GM20431 (cell line): ENCODE data around the gene RBM17.
"Not testable (repeated sequence)": the region's sequence is repeated elsewhere in the genome, so short reads cannot be mapped to it uniquely, and the experiment has no call there.

Source experiments
- in situ Hi-C: fragments of 300-500 bp; cut with MseI, MboI; formaldehyde crosslinking; loops from one replicate; pipeline ENCODE4 v1.15.0; 2020; ENCODE audit warnings: low sequenced_read_pairs; ENCODE audit not compliant: unreplicated experiment

The RBM17 gene

GRCh38 chr10:6103591-6103990, 14.8 kb downstream of the RBM17 start:
- in situ Hi-C loops = loop anchor here (10.0 kb wide), 1 partner anchor 51 kb away; no protein-coding TSS in a partner anchor

- in situ Hi-C loops = loop anchor here (10.0 kb wide), 1 partner anchor 47 kb away; no protein-coding TSS in a partner anchor
These were observed 18.8 kb downstream of the RBM17 start for GRCh38 chr10:6107616-6108015.

DNA sequence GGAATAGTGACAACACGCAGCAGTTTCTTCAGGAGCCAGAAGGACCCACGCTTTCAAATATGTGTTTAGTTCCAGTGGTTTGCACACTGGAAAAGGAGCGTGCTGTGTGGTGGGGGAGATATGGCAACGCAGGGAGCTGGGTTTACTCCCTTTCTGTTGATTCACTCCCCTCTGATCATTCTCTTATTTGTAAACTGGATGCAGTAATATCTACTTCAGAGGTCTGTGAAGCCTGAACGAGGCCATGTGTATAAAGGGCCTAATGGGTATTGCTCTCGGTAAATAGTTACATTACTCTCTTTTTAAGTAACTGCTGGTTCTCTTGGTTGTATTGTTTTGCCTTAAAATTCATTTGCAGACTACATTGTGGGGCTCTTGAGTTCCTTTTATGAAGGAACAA, 19.2 kb downstream of the RBM17 start:
- in situ Hi-C loops = loop anchor here (10.0 kb wide), 1 partner anchor 47 kb away; no protein-coding TSS in a partner anchor

DNA sequence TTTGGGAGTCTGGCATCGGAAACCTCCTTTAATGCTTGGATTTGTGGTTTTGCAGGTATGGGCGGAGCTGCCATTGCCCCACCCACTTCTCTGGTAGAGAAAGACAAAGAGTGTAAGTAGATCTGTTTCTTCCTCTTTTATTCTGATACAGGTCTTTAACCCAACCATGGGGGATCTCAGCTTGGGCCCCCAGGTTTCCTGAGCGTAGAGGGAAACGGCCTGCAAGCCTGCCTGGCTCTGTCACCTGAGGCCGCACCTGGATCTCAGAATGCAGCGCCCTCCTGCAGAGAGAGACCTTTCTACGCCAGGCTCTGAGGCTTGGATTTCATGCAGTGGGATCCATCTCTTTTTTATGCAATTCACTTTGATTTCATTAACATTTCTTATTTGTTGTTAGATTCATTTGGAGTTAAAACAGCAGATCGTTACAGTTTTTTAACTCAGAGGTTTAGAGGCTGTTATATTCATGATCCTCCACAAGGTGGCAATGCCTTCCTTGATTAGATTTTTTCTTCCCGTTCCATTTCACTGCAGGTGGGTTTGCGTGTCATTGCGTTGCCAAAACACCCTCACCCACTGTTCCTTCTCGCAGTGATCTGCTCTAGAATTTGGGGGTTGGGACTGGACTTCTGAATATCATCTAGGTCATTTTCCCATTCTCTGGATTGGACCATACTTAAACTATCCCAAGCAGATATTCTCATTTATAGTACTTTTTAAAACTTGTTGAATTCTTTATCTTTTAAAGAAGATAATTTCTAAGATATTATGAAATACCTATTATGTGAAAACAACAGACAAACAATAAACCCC, 20.0 kb downstream of the RBM17 start:
- in situ Hi-C loops = loop anchor here (10.0 kb wide), 1 partner anchor 46 kb away; no protein-coding TSS in a partner anchor

DNA sequence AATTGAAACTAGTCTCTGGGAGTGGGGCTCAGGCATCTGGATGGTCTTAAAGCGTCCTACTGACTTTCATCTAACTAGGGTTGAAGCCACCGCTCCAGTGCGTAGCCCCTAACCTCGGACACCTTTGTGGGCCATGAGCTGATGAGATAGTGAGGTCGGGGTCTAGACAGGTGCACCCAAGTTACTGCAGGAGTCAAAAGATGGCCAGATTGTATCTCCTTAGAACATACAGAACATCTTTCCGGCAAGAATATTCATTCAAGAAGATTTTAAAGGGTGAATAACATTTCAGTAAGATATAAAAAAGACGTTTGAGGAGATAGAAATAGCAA, 20.6 kb downstream of the RBM17 start:
- in situ Hi-C loops = loop anchor here (10.0 kb wide), 1 partner anchor 45 kb away; no protein-coding TSS in a partner anchor

DNA sequence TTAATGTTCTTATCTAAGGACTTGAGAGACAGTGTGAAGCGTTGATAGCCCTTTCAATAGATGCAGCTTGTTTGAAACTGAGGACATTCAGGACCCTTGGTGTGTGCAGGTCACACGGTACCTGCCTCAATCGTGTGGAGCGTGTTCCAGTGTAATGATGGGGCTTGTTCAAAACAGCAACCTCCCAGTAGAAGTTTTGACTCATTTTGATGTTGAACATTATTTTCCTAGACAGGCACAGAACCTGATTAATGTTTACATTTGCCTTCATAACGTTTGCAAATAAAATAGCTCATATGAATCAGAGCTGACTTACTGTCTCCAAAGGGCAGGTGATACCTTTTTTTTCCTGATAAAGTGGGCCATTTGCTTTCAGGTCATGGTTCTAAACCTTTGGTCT, 21.3 kb downstream of the RBM17 start:
- in situ Hi-C loops = loop anchor here (10.0 kb wide), 1 partner anchor 285 kb away; no protein-coding TSS in a partner anchor

GRCh38 chr10:6112893-6113292, 24.1 kb downstream of the RBM17 start:
- in situ Hi-C loops = loop anchor here (10.0 kb wide), 1 partner anchor 282 kb away; no protein-coding TSS in a partner anchor

DNA sequence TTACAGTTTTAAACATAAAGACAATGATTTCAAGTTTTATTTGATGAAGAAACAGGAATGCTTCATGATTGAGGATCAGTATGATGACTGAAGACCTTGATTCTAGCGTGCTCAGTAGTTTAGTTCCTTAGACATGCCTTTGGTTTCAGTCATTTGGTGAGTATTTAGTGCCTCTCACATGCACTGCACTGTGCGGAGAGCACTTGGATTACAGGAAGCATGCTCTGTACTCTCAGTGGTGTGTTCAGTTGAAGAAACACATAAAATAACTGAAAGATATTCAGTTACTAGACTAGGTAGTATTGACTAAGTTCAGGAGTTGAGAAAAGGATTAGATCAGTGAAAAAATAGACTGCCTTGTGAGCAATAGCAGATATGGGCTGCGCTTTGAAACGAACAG, 25.5 kb downstream of the RBM17 start:
- in situ Hi-C loops = loop anchor here (10.0 kb wide), 1 partner anchor 281 kb away; no protein-coding TSS in a partner anchor

- in situ Hi-C loops = loop anchor here (10.0 kb wide), 1 partner anchor 280 kb away; no protein-coding TSS in a partner anchor
These were observed 26.0 kb downstream of the RBM17 start for GRCh38 chr10:6114805-6115341.

DNA sequence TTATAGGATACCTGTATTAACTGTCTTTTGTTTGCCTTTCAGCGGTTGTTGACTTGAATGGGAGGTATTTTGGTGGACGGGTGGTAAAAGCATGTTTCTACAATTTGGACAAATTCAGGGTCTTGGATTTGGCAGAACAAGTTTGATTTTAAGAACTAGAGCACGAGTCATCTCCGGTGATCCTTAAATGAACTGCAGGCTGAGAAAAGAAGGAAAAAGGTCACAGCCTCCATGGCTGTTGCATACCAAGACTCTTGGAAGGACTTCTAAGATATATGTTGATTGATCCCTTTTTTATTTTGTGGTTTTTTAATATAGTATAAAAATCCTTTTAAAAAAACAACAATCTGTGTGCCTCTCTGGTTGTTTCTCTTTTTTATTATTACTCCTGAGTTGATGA, 26.6 kb downstream of the RBM17 start:
- in situ Hi-C loops = loop anchor here (10.0 kb wide), 1 partner anchor 279 kb away; no protein-coding TSS in a partner anchor

DNA sequence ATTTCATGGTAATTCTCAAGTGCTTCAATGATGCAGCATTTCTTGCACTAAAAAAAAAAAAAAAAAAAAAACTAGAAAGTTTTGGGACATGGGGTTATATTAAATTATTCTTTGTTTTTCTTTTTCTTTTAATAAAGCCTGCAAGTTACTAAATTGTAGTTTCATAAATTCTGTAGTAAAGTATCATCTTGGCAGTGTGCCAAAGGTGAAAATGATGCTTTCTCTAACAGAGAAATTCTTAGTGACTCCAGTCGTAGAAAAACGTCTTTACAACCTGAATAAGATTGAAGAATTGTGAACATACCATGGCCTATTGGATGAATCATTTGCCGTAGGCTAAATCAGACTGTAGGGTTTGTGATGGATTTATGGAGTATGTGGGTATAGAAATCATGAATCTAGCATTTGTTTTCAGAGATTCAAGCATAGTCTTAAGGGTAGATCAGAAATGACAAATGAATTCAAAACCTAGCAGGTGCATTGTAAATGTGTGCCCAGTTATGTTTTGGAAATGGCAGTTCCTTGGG, 27.1 kb downstream of the RBM17 start:
- in situ Hi-C loops = loop anchor here (10.0 kb wide), 1 partner anchor 279 kb away; no protein-coding TSS in a partner anchor

GRCh38 chr10:6116806-6117205, 28.0 kb downstream of the RBM17 start:
- in situ Hi-C loops = loop anchor here (10.0 kb wide), 1 partner anchor 278 kb away; no protein-coding TSS in a partner anchor

DNA sequence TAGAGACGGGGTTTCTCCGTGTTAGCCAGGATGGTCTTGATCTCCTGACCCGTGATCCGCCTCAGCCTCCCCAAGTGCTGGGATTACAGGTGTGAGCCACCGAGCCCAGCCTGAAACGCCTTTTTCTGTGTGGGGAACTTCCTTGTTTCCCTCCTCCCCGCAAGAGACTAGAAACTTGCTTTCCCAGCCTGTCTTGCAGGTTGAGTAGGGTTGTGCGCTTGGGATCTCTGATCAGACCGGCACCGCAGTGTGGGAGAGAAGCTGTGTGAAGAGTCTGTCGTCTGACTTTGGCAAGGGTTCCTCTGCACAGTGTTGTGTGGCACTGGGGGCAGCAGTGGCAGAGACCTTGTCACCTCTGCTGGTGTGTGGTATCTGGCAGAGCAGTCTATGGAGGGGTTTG, 28.9 kb downstream of the RBM17 start:
- in situ Hi-C loops = loop anchor here (10.0 kb wide), 1 partner anchor 277 kb away; no protein-coding TSS in a partner anchor

- in situ Hi-C loops = loop anchor here (10.0 kb wide), 1 partner anchor 275 kb away; no protein-coding TSS in a partner anchor
These were observed 30.6 kb downstream of the RBM17 start for GRCh38 chr10:6119423-6119822.

GRCh38 chr10:6119962-6120361, 31.1 kb downstream of the RBM17 start:
- in situ Hi-C loops = loop anchor here (10.0 kb wide), 1 partner anchor 275 kb away; no protein-coding TSS in a partner anchor

DNA sequence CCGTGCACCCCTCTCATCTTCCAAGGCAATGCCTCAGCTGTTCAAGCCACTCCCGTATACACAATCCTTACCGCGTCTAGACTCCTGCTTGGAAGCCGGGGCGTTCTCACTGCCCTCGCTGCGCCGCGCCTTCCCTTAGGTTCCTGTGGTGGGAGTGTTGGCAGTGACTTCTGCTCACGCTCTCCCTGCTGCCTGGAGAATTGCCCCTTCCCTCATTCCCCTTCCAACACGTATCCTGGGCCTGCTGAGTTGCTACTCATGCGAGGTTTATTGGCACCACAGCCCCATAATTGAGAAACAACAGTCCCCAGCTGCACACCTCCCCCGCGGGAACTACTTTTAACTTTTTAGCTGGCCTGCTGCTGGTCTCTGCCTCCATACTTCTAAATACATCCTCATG, 31.9 kb downstream of the RBM17 start:
- in situ Hi-C loops = no loop called here

DNA sequence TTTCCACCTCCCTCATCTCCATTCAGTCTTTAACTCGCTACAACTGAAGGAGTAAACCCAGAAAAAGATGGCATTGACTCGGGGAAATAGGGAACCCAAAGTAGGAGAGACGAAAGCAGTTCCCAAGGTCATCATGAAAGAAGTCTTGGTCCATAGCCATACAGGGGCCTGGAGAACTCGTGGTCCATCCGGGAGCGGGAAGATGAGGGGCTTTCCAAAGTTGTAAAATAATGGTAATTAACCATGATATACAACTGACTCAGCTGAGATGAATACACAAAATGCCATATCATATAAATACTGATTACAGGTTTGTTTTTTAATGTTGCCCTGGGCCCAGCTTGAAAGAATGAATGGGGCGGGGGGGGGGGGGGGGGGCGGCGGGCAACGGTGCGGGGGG, 32.3 kb downstream of the RBM17 start:
- in situ Hi-C loops = no loop called here

DNA sequence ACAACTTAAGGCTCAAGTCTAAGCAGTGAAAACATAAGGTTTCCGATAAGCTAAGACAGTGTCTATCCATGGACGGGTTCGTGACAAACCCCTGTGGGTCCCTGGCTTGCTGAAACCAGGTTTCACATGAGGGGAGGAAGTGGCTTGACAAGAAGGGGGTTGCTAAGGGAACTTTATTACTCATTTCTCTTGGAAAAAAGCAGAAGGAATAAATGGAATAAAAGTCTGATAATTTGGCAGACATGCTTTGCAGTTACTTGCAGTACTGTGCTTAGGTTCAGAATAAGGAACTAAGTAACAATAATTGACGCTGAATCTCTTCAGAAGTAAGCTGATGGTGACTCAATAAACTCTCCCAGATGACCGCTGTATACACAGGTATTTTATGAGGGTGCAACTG, 34.7 kb downstream of the RBM17 start:
- in situ Hi-C loops = no loop called here

DNA sequence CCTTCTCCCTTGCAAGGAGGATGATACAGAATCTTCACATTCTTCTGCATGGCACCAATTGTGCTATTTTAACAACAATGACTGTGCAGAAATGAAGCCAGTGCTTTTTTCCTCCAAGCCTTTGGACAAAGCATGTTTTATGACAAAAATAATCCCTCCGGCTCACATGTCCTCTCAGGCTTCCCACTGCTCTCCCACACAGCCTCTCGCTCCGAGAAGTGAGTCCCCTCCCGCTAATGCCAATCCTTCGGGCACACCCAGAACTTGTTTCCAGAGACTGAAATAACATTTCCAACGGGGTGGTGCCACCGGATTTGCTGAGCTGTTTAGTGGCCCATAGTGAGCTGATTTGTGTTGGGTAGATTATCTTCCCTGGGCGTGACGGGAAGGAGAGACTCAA, 35.8 kb downstream of the RBM17 start:
- in situ Hi-C loops = no loop called here

GRCh38 chr10:6127461-6127860, 38.6 kb downstream of the RBM17 start:
- in situ Hi-C loops = not testable (repeated sequence)

- in situ Hi-C loops = no loop called here
These were observed 39.3 kb downstream of the RBM17 start for GRCh38 chr10:6128087-6128486.
